ENCODE measurements around the gene LGALSL. TPM values are rescaled to one million over a fixed set of nuclear protein-coding genes. Genes with fewer than 3 reads are reported as not detected.

Gene LGALSL
- total RNA-seq, 3 donors from 2014 or later, result 30.7 to 40.9 (median 37.6) TPM

DNA sequence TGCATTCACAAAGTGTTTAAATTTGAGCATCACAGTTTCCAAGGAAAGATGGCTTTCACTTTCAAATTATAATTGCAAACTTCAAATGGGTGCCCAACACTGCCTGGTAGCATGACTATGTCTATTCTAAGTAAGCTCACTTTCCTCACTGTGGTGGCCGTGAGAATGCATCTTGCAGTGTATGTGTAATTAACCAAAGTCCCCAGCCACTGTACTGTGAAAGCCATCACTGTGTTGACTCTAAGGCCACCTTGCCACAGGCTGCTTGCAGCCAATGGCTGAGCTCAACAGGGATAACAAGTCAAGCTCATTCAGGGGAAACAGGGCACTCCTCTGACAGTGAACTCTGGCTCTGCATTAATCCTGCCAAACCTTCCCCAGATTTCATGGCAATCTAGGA, 43.3 kb upstream of the LGALSL start:
- ATAC-seq (no peak), DNase-seq (no peak)
- TF ChIP-seq, protein P1, sequence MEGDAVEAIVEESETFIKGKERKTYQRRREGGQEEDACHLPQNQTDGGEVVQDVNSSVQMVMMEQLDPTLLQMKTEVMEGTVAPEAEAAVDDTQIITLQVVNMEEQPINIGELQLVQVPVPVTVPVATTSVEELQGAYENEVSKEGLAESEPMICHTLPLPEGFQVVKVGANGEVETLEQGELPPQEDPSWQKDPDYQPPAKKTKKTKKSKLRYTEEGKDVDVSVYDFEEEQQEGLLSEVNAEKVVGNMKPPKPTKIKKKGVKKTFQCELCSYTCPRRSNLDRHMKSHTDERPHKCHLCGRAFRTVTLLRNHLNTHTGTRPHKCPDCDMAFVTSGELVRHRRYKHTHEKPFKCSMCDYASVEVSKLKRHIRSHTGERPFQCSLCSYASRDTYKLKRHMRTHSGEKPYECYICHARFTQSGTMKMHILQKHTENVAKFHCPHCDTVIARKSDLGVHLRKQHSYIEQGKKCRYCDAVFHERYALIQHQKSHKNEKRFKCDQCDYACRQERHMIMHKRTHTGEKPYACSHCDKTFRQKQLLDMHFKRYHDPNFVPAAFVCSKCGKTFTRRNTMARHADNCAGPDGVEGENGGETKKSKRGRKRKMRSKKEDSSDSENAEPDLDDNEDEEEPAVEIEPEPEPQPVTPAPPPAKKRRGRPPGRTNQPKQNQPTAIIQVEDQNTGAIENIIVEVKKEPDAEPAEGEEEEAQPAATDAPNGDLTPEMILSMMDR (IDR thresholded peaks at IDR 0.05), result no peak
- no peak overlapping the region for H3K4me3 ChIP-seq
- intact Hi-C loops (cut with DNase I, micrococcal nuclease), result no loop called here
- no peaks in the 10 kb centered on the region for H3K36me3 ChIP-seq (ENCODE audit: low read depth)
- peaks cover 16% of the 10 kb centered on the region for H3K4me1 ChIP-seq (ENCODE audit: low read depth)
- no peaks in the 10 kb centered on the region for H3K9me3 ChIP-seq

DNA sequence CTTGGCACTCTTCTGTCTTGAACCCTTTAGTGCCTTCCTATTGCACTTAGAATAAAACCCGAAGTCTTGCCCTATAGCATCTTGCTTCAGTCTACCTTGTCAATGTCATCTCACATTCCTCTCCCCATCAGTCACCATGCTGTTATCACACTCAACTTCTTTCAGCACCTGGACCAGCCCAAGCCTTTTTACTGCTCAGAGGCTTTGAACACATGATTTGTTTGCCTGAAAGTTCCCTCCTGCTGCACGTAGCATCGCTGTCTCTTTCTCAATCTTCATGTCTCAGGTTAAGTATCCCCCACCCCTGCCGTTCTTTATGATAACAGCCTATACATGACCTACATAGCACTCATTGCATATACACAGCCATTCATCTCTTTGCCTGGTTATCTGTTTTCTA, 41.3 kb upstream of the LGALSL start:
- intact Hi-C loops (cut with DNase I, micrococcal nuclease), result no loop called here
- TF ChIP-seq, protein P1 (IDR thresholded peaks at IDR 0.05), result no peak
- no peaks in the 10 kb centered on the region for H3K36me3 ChIP-seq (ENCODE audit: low read depth)
- H3K4me1 ChIP-seq (ENCODE audit: low read depth), result peaks cover under 1% of the 10 kb centered on the region
- H3K4me3 ChIP-seq, result no peak overlapping the region
- no peaks in the 10 kb centered on the region for H3K9me3 ChIP-seq
- DNase-seq (no peak), ATAC-seq (no peak)

DNA sequence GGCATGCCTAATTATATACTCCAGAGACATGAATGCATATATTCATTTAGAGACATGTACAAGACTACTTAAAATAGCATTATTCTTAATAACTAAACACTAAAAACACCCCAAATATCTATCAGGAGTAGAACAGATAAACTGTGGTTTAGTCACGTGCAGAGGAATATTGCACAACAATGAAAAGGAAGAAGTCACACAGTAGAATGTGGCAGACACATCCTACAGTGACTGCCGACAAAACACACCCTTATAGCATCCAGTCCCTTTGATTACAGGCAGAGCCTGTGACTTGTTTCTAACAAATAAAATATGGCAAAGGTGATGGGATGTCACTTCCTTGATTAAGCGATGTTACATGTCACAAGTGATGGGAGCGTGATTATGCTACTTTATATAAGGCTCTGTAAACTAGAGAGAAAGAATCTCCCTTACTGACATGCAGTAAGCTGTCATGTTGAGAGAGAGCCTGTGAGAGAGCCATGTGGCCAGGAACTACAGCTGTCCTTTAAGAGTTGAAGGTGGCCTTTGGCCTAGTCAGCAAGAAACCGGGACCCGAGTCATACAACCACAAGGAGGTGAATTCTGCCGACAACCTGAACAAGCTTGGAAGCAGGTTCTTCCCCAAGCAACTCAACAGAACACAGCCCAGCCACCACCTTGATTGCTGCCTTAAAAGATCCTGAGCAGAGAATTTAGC, 39.1 kb upstream of the LGALSL start:
- intact Hi-C loops (cut with DNase I, micrococcal nuclease), result no loop called here
- TF ChIP-seq, protein P1 (IDR thresholded peaks at IDR 0.05), result no peak
- no peaks in the 10 kb centered on the region for H3K4me1 ChIP-seq (ENCODE audit: low read depth)
- DNase-seq (no peak), ATAC-seq (peak; percentile 69)
- H3K36me3 ChIP-seq (ENCODE audit: low read depth), result no peaks in the 10 kb centered on the region
- no peak overlapping the region for H3K4me3 ChIP-seq
- H3K9me3 ChIP-seq, result no peaks in the 10 kb centered on the region

GRCh38 chr2:64417624-64418023, 36.3 kb upstream of the LGALSL start:
- ATAC-seq, result no peak
- intact Hi-C loops (cut with DNase I, micrococcal nuclease), result no loop called here

DNA sequence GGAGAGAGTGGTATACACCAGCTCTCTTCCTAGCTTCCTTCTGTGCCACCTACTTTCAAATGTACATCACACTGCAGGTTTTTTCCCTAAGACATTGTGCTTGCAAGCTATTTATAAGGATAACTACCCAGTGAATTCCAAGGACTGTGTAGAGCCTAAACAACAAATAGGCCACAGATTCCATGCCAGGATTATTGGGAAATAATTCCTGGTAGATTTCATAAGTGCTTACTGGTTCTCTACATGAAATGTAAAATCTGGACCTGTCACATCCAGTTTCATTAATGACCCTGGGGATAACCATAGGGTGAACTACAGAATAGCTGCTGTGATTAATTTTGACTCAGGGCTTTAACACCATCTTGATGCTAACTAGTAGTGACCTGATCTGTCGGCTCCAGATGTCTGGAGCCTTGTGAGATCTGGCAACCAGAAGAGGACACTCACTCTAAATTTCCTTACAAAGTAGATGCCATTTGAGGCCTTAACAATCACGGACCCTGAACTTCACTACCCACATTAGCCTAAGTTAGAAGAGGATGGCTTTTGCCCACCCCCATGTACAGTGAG, 34.3 kb upstream of the LGALSL start:
- no peaks in the 10 kb centered on the region for H3K4me1 ChIP-seq (ENCODE audit: low read depth)
- H3K9me3 ChIP-seq, result no peaks in the 10 kb centered on the region
- H3K36me3 ChIP-seq (ENCODE audit: low read depth), result no peaks in the 10 kb centered on the region
- TF ChIP-seq, protein P1 (IDR thresholded peaks at IDR 0.05), result no peak
- ATAC-seq (no peak), DNase-seq (no peak)
- H3K4me3 ChIP-seq, result no peak overlapping the region
- intact Hi-C loops (cut with DNase I, micrococcal nuclease), result no loop called here

More at GRCh38 chr2:64417624-64418023, 36.3 kb upstream of the LGALSL start:
- no peaks in the 10 kb centered on the region for H3K36me3 ChIP-seq (ENCODE audit: low read depth)
- no peaks in the 10 kb centered on the region for H3K9me3 ChIP-seq
- H3K4me1 ChIP-seq (ENCODE audit: low read depth), result no peaks in the 10 kb centered on the region
- no peak for DNase-seq
- TF ChIP-seq, protein P1 (IDR thresholded peaks at IDR 0.05), result no peak
- H3K4me3 ChIP-seq, result no peak overlapping the region

Data from mucosa of descending colon (tissue), 3 donors.